NCI-H2171 (cell line): ENCODE results near the gene LEMD3.

Experiments used
- DNase-seq: peaks from one replicate; lab custom pipeline; 2025; lab: John Stamatoyannopoulos, UW

The LEMD3 gene

DNA sequence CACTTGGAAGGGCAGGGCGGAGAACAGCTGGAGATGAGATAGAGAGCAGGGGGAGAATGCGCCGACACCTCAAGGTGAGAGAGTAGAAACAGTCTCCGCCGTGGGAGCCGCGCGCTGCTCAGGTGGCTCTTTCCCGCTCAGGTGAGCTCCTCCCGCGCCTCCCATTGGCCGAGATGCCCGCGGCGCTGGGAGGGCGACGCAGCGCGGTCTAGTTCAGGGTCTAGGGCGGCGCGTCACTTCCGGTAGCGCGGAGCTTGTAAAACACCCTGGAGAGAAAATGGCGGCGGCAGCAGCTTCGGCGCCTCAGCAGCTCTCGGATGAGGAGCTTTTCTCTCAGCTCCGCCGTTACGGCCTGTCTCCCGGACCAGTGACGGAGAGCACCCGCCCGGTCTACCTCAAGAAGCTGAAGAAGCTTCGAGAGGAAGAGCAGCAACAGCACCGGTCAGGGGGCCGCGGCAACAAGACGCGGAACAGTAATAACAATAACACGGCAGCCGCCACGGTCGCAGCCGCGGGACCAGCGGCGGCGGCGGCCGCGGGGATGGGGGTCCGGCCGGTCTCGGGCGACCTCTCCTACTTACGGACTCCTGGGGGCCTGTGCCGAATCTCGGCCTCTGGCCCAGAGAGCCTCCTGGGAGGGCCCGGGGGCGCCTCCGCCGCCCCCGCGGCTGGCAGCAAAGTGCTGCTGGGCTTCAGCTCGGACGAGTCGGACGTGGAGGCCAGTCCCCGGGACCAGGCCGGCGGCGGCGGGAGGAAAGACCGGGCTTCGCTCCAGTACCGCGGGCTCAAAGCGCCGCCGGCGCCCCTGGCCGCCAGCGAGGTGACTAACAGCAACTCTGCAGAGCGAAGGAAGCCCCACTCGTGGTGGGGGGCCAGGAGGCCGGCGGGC, at the start of gene LEMD3:
Gene LEMD3 (plus strand): TSS at position 264 of the 889 bp plus-strand sequence. CDS start 14 bp downstream, at position 278.
- peak; percentile 97 for DNase-seq

DNA sequence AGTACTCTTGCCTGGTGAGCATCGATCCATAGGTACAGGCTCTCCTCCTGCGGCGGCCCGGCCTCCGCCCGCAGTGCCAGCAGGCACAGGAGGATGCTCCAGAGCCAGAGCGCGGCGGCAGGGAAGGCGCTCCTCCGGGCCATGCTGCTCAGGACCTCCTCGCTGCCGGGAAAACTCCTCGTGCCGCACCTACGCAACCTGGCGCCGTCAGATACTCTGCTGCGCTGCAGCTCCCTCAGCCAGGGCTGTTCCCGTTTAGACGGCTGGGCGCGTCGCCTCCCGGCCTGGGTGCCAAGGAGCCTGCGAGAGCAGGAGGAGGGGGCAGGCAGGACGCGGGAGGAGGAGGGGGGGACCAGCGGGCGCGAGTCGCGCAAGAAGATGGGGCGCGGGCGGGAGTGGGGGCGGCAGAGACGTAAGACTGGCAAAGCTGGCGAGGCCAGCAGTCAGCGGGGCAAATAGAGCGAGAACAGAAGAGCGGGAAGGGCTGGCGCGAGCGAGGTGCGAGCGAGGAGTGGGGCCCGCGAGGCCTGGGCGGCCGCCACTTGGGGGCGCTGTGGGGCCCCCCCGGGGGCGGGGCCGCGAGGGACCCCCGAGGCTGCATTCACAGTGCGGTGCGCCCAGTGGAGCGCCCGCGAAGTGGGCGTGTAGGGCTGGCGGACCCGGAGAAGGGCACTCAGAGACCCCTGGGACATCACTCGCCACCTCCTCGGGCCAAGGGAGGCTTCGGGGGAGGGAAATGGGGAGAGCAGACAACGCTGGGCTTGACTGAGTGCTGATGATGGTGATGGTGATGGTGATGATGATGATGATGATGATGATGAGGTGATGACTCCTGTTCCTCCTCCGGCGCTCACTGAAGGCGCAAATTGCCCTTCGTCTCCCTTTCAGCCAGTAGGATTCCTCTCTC, 48.1 kb upstream of the LEMD3 start, which contains the start of gene WIF1:
Gene WIF1 (minus strand): TSS at position 257 of the 907 bp plus-strand sequence. CDS start 114 bp downstream, at position 143.
- DNase-seq = peak; percentile 50

DNA sequence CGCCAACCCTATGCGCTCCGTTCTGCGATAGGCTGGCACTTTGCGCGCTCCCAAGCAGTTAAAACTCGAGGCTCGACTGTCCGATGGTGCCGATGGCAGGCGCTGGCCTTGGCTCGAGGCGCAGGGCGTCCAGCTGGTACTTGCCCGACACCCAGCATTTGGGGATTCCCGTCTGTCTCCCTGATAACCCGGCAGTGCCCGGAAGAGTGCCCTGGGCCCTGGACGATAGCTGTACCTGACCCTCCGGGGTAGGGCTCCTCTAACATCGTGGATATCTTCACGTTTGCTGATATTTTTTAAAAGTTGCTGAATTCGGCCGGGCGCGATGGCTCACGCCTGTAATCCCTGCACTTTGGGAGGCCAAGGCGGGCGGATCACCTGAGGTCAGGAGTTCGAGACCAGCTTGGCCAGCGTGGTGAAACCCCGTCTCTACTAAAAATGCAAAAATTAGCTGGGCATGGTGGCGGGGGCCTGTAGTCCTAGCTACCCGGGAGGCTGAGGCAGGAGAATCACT, 47.4 kb upstream of the LEMD3 start:
- DNase-seq = no peak

DNA sequence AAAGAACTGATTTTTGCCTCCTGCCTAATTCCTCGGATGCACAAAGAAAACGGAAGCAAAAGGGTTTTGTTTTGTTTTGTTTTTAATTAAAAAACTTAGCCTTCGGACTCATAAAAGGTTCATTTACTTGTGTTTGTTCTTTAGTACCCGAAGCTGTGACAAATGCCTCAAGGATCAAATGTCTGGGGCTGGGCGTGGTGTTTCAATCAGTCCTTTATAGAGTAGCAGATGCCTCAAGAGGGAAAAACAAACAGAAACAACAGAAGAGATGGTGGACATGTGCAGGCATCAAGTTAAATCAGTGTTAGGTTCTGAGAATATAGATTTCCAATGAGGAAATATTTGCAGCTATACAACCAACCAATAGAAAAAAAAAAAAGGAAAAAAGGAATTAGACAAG, 46.7 kb upstream of the LEMD3 start:
- DNase-seq = peak; percentile 17

DNA sequence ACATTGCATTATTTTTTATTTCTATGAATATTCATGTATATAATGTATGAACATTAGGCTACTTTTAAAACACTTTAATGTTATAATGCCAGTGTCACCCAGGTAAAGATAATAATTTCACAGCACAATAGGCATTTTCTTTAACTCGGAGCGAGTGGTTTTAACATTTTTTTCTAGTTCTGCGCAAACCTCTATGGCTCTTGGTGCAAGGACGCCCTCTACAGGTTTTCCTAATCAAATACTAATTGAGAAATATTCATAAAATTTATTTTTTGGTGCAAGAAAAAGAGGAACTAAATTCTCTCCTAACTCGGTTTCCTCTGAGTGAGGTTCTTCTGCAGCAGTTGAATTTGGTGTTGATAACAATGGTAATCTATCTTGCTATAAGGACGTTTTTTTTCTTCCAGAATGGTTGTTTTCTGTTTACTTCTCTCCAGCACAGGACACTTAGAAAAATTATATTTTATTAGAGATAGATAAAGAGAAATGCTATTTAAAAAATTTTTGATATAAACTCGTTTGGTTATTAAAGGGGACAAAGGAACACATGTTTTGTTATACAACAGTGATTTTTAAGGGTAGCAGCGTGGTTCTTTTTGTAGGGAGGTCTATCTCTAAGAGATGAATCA, 45.8 kb upstream of the LEMD3 start:
- DNase-seq = peak; percentile 42

DNA sequence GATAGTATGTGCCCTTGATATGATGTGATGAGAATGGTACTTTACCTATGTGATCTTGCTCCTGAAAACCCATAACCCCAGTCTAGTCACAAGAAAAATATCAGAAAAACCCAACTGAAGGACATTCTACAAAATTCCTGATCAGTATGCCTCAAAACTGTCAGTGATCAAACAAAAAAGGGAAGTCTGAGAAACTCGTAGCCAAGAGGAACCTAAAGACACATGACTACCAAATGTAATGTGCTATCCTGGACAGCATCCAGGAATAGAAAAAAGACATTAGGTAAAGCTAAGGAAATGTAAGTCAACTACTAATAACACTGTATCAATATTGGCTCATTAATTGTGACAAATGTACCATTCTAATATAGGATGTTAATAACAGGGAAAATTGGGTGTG, 44.1 kb upstream of the LEMD3 start:
- no peak for DNase-seq

DNA sequence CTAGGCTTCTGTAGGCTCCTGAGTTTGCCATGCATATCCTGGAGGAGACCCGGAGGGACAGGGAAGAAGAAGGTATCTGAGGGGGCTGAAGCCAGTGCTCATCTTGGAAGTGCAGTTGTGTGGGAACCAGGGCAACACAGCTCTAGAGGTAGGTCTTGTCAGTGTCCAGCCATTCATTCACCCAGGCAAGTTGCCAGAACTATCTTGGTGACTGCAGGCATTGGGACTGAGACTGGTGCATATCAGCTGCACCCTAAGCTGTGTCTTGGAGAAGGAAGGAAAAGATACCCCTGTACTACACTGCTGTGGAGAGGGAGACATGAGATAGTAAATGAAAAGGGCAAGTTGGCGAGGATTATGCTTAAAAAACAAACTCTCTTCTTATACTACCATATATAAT, 43.4 kb upstream of the LEMD3 start:
- no peak for DNase-seq

DNA sequence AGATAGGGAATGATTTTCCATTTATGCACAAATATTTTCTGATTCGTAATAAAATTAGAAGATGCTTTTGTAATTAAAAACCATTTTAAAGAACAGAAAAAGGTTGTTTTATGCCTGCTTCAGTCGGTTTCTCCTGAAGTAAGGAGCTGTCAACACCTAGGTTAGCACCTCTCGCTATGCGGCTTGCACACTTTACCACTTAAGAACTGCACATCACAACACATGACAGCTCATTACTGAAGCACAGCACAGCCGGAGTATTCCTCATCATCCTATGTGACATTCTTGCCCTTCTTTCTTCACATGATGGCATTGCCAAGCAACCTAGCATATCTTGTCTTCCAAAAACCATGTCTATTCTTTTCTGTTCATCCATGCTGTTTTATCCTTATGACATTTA, 42.9 kb upstream of the LEMD3 start:
- no peak for DNase-seq

DNA sequence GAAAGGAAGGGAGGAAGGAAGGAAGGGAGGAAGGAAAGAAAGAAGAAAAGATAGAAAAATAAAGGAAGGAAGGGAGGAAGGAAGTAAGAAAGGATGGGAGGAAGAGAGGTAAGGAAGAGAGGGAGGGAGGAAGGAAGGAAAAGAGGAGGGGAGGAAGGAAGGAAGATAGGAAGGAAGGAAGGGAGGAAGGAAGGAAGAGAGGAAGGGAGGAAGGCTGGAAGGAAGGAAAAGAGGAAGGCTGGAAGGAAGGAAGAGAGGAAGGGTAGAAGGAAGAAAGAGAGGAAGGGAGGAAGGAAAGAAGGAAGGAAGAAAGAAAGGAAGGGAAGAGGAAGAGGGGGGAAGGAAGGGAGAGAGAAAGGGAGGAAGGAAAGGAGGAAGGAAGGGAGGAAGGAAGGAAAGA, 35.5 kb upstream of the LEMD3 start:
- no peak for DNase-seq

DNA sequence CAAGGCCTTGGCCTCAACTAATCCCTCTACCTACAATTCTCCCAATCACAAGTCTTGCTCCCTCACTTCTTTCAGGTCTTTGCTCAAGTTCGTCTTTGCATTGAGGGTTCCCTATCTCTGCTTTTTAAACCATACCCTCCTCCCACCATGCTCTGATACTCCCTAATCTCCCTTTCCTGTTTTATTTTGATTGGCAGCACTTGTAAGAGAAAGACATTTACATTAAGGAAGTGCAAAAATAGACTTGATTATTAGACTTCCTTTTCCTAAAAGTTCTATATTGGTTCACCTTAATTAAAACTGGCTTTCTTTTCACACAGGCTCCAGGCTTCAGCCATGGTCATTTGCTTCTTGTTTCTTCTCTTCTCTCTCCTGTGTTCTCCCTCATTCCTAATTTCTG, 30.0 kb upstream of the LEMD3 start:
- no peak for DNase-seq

DNA sequence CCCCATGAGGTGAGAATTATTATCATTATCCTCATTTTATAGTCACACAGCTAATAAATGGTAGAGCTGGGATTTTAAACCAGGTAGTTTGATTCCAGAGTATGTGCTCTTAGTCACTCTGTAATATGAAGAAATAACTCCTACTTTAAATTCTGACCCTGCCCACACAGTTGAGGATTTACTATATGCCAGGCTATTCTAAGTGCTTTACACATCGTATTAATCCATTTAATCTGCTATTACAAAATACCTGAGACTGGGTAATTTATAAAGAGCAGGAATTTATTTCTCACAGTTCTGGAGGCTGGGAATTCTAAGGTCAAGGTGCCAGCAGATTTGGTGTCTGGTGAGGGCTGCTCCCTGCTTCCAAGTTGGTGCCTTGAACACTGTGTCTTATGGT, 28.6 kb upstream of the LEMD3 start:
- no peak for DNase-seq

DNA sequence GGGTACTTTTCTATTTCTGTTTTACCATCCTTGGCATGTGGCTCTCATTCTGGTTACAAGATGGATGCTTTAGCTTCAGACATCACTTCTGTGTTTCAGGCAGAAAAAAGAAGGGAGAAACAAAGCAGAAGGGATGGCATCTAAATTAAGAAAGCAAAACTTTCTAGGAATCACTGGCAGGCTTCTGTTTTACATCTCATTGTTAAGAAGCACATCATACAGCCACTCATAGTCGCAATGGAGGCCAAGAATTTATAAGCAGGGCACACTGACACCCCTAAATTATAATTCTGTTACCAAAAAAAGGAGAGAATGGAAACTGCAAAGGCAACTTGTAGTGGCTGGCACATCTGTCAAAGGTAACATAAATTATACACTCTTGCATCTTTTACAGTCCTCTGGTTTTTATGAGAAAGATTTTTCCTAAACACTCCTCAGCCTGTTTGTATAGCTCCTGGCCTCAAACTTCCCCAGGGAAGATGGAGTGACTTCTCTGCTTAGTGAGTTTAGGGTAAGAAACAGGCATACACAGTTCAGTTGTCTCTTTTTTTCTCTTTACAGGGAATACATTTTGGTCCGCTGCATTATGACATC, 22.0 kb upstream of the LEMD3 start:
- DNase-seq = no peak

DNA sequence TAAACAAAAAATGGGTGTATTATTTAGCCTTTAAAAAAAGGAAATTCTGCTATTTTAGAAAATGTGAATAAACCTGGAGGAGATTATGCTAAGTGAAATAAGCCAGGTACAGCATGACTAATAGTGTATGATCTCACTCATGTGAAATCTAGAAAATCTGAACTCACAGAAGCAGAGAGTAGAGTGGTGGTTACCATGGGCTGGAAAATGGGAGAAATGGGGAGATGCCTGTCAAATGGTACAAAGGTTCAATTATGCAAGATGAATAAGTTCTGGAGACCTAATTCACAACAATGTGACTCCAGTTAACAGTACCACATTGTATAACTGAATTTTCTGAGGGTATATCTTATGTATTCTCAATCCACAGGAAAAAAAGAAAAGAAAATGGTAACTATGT, 17.4 kb upstream of the LEMD3 start:
- no peak for DNase-seq

DNA sequence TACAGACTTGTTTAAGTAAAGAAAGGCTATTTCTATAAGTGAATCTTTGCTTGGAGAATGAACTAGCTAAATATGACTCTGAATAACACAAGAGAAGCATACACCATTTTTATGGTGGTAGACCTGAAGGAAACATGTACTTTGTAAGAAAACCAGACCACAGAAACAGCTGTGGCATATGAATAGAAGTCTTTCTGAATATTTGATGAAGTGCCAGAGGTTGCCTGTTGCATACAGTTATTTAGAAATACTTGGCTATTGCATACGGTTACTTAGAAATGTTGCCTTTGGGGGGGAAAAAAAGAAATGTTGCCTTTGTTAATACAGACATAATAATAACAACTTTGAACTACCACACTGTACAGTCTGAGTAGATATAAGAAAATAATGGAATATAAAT, 16.8 kb upstream of the LEMD3 start:
- no peak for DNase-seq

DNA sequence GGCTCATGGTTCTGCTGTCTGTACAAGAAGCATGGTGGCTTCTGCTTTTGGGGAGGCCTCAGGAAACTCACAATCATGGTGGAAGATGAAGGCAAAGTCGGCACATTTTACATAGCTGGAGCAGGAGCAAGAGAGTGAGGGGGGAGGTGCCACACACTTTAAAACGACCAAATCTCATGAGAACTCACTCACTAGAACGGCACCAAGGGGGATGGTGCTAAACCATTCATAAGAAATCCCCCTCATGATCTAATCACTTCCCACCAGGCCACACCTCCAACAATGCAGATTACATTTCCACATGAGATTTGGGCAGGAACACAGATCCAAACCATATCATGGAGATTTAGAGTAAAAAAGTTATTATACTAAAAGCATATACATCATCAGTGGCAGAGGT, 13.6 kb upstream of the LEMD3 start:
- DNase-seq = no peak

DNA sequence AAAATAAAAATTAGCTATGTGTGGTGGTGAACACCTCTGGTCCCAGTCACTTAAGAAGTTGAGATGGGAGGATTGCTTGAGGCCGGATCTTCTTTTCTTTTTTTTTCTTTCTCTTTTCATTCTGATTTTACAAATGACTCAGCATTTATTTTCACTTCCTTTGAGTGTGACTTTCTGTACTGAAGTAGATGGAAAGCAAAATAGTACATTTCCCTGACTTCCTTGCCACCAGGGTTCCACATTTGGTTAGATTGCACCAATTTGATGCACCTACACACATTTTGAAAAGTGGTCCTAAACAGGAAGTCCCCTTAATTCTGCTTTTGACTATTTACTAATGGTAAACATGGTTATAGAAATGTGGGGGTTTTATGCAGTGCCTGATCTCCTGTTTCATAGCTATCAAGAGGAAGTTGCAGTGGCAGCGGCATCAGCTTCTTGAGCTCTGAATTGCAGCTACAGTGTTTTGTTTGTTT, 13.0 kb upstream of the LEMD3 start:
- DNase-seq = no peak

DNA sequence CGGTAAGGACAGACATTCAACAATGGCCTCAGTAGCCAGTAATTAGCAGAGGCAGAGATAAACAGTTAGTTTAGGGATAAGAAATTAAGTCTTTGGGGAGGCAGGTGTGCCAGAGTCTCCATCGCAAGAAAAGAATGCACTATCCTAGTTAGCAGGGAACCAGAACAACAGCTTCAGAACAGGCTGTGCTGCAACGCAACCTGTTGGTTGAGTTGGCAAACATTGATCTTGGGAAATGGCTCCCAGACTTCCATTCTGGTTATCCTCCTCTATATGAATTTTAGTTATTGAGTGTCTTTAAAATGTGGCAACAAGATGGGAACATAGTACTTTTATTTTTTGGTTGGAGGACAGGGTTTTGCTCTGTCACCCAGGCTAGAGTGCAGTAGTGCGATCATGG, 12.3 kb upstream of the LEMD3 start:
- DNase-seq = no peak

DNA sequence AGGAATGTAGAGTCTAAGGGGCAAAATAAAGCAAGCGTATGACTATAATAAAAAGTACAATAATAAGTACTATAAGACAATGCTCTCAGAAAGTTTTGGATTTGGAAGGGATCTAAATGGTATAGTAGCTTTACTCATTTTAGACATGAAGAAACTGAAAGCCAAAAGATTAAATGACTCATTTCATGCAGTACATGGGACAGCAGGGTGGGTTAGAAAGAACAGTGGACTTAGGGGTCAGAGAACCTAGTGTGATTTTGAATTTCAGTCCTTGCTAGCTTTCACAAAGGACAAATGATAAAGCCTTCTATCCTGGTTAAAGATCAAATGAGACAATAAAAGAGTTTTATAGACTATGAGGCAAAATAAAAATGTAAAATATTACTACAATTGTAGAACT, 6.8 kb upstream of the LEMD3 start:
- DNase-seq = no peak

DNA sequence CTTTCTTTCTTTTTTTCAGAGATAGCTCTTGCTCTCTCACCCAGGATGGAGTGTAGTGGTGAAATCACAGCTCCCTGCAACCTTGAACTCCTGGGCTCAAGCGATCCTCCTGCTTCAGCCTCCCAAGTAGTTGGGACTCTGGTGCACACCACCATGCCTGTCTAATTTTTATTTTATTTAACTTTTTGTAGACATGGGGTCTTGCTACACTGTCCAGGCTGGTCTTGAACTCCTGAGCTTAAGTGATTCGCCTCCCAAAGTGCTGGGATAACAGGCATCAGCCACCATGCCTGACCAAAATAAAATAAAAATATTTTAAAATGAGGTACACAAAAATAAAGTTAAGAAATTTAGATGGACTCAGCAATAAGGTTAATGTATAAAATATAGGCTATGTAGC, 5.1 kb upstream of the LEMD3 start:
- no peak for DNase-seq

DNA sequence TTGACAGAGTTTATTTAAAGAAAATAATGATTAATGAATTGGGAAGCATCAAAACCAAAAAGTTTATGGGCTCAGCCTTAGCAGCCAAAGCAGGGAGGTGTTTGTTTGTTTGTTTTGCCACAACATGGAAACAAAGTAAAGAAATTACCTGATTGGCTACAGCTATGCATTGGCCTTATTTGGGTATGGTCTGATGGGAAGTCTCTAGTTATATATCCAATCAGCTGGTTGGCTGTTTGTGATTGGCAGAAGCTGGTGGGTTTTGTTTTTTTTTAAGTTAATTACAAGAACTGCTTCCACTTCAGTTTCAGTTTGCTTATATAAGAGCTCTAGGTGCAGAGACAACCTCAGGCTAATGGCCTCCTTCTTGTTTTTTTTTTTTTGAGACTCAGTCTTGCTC, 4.6 kb upstream of the LEMD3 start:
- DNase-seq = no peak

DNA sequence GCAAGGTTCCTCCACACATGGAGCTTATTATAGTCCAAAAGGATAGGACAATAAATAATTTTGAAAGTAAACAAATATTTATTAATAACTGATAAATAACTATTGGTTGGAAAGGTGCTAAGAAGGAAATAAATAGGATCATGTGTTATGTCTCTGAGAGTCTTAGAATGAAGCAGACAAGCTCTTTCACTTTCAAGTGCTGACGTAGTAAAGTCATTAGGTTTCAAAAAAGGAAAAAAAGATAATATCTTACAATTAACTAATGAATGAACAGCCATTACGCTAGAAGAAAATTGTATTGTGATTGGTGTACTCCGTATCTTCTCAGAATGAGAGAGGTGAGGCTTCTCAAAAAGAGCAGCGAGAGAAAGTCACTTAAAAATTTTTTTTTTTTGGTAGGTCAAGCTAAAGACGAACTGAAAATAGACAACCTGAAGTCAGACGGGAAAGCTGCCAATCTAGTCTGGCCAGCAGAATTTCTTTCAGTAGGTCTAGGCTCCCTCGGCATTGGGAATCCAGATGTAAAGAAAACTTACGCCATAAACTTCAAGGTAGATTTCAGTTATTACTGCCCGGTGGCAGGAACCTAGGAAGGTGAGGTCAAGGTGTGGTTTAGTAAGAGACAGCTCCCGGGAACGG, 583 bp upstream of the LEMD3 start:
- no peak for DNase-seq
